Stimulated activated CD8-positive, alpha-beta memory T cell treated with anti-CD3 and anti-CD28 coated beads, Interleukin-7, amount 100 ng/mL, for 1 hour (primary cell): ENCODE data around the gene FGGY.

Source experiments
- DNase-seq, 2 donors: peaks; one replicate each; pipeline ENCODE4 v3.0.0-alpha.2; 2020; ENCODE audit warnings: low read depth in 2 of 2

Gene FGGY

GRCh38 chr1:59766227-59766855 is 469.4 kb downstream of the FGGY start:
- DNase-seq: no peak

GRCh38 chr1:59767119-59767518 is 470.2 kb downstream of the FGGY start:
- DNase-seq: no peak

GRCh38 chr1:59768792-59769735 is 472.2 kb downstream of the FGGY start:
- DNase-seq: no peak

- no peak for DNase-seq
Measured at GRCh38 chr1:59769736-59770095, 472.8 kb downstream of the FGGY start.

GRCh38 chr1:59771361-59771760 is 474.5 kb downstream of the FGGY start:
- no peak for DNase-seq

- no peak for DNase-seq
Measured at GRCh38 chr1:59775480-59775879, 478.6 kb downstream of the FGGY start.

GRCh38 chr1:59776960-59777852 is 480.3 kb downstream of the FGGY start:
- no peak for DNase-seq

- DNase-seq: no peak
Measured at GRCh38 chr1:59779949-59780348, 483.1 kb downstream of the FGGY start.

GRCh38 chr1:59788825-59789224 is 491.9 kb downstream of the FGGY start:
- no peak for DNase-seq

GRCh38 chr1:59798600-59798999 is 501.7 kb downstream of the FGGY start:
- DNase-seq: no peak

GRCh38 chr1:59803458-59804038 is 506.7 kb downstream of the FGGY start:
- no peak for DNase-seq

GRCh38 chr1:59804301-59804700 is 507.4 kb downstream of the FGGY start:
- DNase-seq: no peak

- DNase-seq: no peak
Measured at GRCh38 chr1:59805554-59805953, 508.7 kb downstream of the FGGY start.
